DND-41 (cell line): ENCODE data around the gene CHST14.

ENCODE experiments used
- ATAC-seq: fragments of 200-7000 bp; cut with Tn5 transposase; 3 replicates; pipeline ENCODE4 v1.9.1; 2021; ENCODE audit warnings: low read depth; ENCODE audit not compliant: insufficient read depth
- DNase-seq: peaks from one replicate; pipeline ENCODE4 v3.0.0-alpha.2; 2020
- H2AFZ ChIP-seq: 2 replicates; pipeline ENCODE4 v1.6.0; 2012; ENCODE audit warnings: low read depth, low read length
- H3K27ac ChIP-seq: 2 replicates; pipeline ENCODE4 v1.5.1; 2012; ENCODE audit warnings: low read length, inconsistent platforms
- H3K27me3 ChIP-seq: fragments of 200-600 bp; sonication (generic); 2 replicates; pipeline ENCODE4 v1.6.0; 2012; ENCODE audit warnings: low read length, mild to moderate bottlenecking, inconsistent platforms; ENCODE audit not compliant: insufficient read depth, poor library complexity
- H3K36me3 ChIP-seq: 2 replicates; pipeline ENCODE4 v1.5.1; 2012; ENCODE audit warnings: low read length, inconsistent platforms; ENCODE audit not compliant: insufficient read depth
- H3K4me1 ChIP-seq: 2 replicates; pipeline ENCODE4 v1.5.1; 2012; ENCODE audit warnings: mild to moderate bottlenecking, low read length; ENCODE audit not compliant: insufficient read depth
- H3K4me2 ChIP-seq: 2 replicates; pipeline ENCODE4 v1.6.0; 2012; ENCODE audit warnings: mild to moderate bottlenecking, moderate library complexity, low read length, inconsistent platforms; ENCODE audit not compliant: insufficient read depth
- H3K4me3 ChIP-seq, 2 experiments: fragments of 200-600 bp in 1 of 2; shearing (Covaris generic) in 1 of 2; 2 replicates each; pipeline ENCODE4 v1.5.1; 2012 to 2016; ENCODE audit warnings: inconsistent platforms in 2 of 2, low read length in 2 of 2, mild to moderate bottlenecking in 2 of 2, low read depth in 1 of 2, moderate library complexity in 1 of 2
- H3K79me2 ChIP-seq: 2 replicates; pipeline ENCODE4 v1.6.0; 2012; ENCODE audit warnings: low read length, inconsistent platforms; ENCODE audit not compliant: insufficient read depth
- H3K9ac ChIP-seq: 2 replicates; pipeline ENCODE4 v1.6.0; 2012; ENCODE audit warnings: low read depth, mild to moderate bottlenecking, inconsistent platforms, low read length, moderate library complexity
- H3K9me3 ChIP-seq: 2 replicates; pipeline ENCODE4 v1.5.1; 2012; ENCODE audit warnings: low read length, moderate library complexity, mild to moderate bottlenecking, inconsistent platforms; ENCODE audit not compliant: insufficient read depth, severe bottlenecking
- H4K20me1 ChIP-seq: 2 replicates; pipeline ENCODE4 v1.6.0; 2012; ENCODE audit warnings: low read length; ENCODE audit not compliant: insufficient read depth
- CTCF ChIP-seq: IDR thresholded peaks from 2 replicates; pipeline ENCODE4 v1.5.1; 2012; ENCODE audit warnings: borderline replicate concordance, low read length, moderate library complexity, mild to moderate bottlenecking; ENCODE audit not compliant: poor library complexity, severe bottlenecking; ENCODE audit errors: extremely low read depth
- EZH2 ChIP-seq: IDR thresholded peaks from 3 replicates; pipeline ENCODE4 v1.6.1; 2012; ENCODE audit warnings: borderline replicate concordance, low read depth, mild to moderate bottlenecking, moderate library complexity, low read length, inconsistent platforms; ENCODE audit not compliant: severe bottlenecking

The CHST14 gene

GRCh38 chr15:40446144-40446543, 24.6 kb upstream of the CHST14 start:
- ATAC-seq, result no peak
- Histone ChIP-seq H3K4me3 (no peak overlapping the region), H3K36me3 (no peaks in the 10 kb centered on the region), H3K79me2 (peaks cover 92% of the 10 kb centered on the region), H3K9ac (no peak overlapping the region), H3K4me1 (peaks cover 24% of the 10 kb centered on the region), H2AFZ (no peak overlapping the region), H3K27me3 (no peaks in the 10 kb centered on the region), H4K20me1 (peaks cover 71% of the 10 kb centered on the region), H3K4me2 (no peak overlapping the region), H3K27ac (no peak overlapping the region), H3K9me3 (no peaks in the 10 kb centered on the region)
- no peak for TF ChIP-seq EZH2
- no peak for TF ChIP-seq CTCF
- DNase-seq, result no peak

- Histone ChIP-seq H3K9me3 (no peaks in the 10 kb centered on the region), H3K27ac (no peak overlapping the region), H4K20me1 (peaks cover 76% of the 10 kb centered on the region), H3K79me2 (peaks cover 93% of the 10 kb centered on the region), H3K9ac (no peak overlapping the region), H3K4me3 (no peak overlapping the region), H3K36me3 (no peaks in the 10 kb centered on the region), H3K4me2 (no peak overlapping the region), H2AFZ (no peak overlapping the region), H3K4me1 (peaks cover 24% of the 10 kb centered on the region), H3K27me3 (no peaks in the 10 kb centered on the region)
- DNase-seq, result no peak
- no peak for TF ChIP-seq CTCF
- no peak for TF ChIP-seq EZH2
- no peak for ATAC-seq
Measured at GRCh38 chr15:40448354-40448753, 22.4 kb upstream of the CHST14 start.

GRCh38 chr15:40449275-40449674, 21.5 kb upstream of the CHST14 start:
- Histone ChIP-seq H3K27me3 (no peaks in the 10 kb centered on the region), H3K27ac (no peak overlapping the region), H3K9me3 (no peaks in the 10 kb centered on the region), H3K4me1 (peaks cover 26% of the 10 kb centered on the region), H3K9ac (no peak overlapping the region), H3K4me2 (no peak overlapping the region), H2AFZ (no peak overlapping the region), H3K79me2 (peaks cover 93% of the 10 kb centered on the region), H3K36me3 (no peaks in the 10 kb centered on the region), H3K4me3 (no peak overlapping the region), H4K20me1 (peaks cover 75% of the 10 kb centered on the region)
- no peak for DNase-seq
- ATAC-seq, result no peak
- TF ChIP-seq EZH2, result no peak
- no peak for TF ChIP-seq CTCF

GRCh38 chr15:40450047-40450446, 20.7 kb upstream of the CHST14 start:
- Histone ChIP-seq H3K36me3 (no peaks in the 10 kb centered on the region), H3K27me3 (no peaks in the 10 kb centered on the region), H3K4me1 (peaks cover 32% of the 10 kb centered on the region), H3K4me3 (no peak overlapping the region), H2AFZ (no peak overlapping the region), H3K9me3 (no peaks in the 10 kb centered on the region), H3K9ac (no peak overlapping the region), H3K4me2 (no peak overlapping the region), H3K79me2 (peaks cover 93% of the 10 kb centered on the region), H3K27ac (no peak overlapping the region), H4K20me1 (peaks cover 75% of the 10 kb centered on the region)
- ATAC-seq, result no peak
- no peak for TF ChIP-seq EZH2
- no peak for TF ChIP-seq CTCF
- DNase-seq, result no peak
